HFF-Myc (cell line): ENCODE measurements around the gene RPRD1B.
"Not testable (repeated sequence)": the region's sequence is repeated elsewhere in the genome, so short reads cannot be mapped to it uniquely, and the experiment has no call there.

Experiments used
- DNase-seq: peaks from one replicate; pipeline ENCODE4 v3.0.0-alpha.2; 2011; ENCODE audit warnings: low read depth; ENCODE audit errors: extremely low read depth
- H3K4me3 ChIP-seq: replicated peaks from 2 replicates; pipeline ENCODE4 v1.5.1; 2011; ENCODE audit warnings: low read depth, mild to moderate bottlenecking, control low read depth, low read length
- TF ChIP-seq, protein P1 (sequence below): IDR thresholded peaks from 2 replicates; pipeline ENCODE4 v1.5.1; 2012; ENCODE audit warnings: mild to moderate bottlenecking, low read depth, low read length, control low read depth; ENCODE audit errors: missing control alignments

The RPRD1B gene

GRCh38 chr20:38001981-38002380 lies 31.6 kb upstream of the RPRD1B start:
- no peak overlapping the region for H3K4me3 ChIP-seq
- DNase-seq, result no peak
- TF ChIP-seq, protein P1, sequence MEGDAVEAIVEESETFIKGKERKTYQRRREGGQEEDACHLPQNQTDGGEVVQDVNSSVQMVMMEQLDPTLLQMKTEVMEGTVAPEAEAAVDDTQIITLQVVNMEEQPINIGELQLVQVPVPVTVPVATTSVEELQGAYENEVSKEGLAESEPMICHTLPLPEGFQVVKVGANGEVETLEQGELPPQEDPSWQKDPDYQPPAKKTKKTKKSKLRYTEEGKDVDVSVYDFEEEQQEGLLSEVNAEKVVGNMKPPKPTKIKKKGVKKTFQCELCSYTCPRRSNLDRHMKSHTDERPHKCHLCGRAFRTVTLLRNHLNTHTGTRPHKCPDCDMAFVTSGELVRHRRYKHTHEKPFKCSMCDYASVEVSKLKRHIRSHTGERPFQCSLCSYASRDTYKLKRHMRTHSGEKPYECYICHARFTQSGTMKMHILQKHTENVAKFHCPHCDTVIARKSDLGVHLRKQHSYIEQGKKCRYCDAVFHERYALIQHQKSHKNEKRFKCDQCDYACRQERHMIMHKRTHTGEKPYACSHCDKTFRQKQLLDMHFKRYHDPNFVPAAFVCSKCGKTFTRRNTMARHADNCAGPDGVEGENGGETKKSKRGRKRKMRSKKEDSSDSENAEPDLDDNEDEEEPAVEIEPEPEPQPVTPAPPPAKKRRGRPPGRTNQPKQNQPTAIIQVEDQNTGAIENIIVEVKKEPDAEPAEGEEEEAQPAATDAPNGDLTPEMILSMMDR, result no peak

DNA sequence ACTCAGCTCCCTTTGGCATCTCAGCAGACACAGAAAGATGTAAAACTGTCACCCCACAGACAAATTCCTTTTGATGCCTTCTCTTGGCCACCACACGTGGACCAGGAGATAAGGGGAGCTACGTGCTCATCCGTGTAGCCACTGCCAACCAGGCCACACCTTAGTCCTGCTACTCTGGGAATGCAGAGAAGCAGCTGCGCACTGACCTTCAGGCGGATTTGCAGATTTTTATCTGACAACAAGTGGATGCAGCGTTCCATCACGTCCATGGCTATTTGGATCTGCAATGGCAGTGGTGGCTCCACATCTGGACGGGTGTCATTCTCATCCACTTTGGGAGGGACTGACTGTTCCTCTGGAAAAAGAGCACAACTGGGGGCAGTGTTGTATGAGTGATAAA lies 31.1 kb upstream of the RPRD1B start:
- TF ChIP-seq, protein P1, result no peak
- H3K4me3 ChIP-seq, result no peak overlapping the region
- no peak for DNase-seq

GRCh38 chr20:38004416-38004815 lies 29.1 kb upstream of the RPRD1B start:
- DNase-seq, result no peak
- no peak overlapping the region for H3K4me3 ChIP-seq
- TF ChIP-seq, protein P1, result no peak

DNA sequence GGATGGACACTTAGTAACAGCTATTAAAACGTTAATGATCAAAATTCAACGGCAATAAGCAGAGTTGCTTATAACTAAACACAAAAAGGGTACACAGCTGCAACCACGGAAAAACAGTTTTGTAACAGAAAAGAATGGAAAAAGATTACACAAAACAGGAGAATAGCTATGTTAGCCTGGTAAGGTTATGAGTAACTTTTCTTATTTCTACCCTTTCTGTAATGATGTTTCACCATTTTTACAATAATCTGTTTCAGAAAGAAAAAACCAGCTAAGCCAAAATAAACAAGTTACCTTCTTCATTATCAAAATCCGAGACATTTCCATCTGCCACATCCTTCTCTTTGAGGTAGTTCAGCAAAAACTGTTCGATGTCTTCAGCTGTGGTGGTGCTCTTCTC lies 27.6 kb upstream of the RPRD1B start:
- no peak overlapping the region for H3K4me3 ChIP-seq
- TF ChIP-seq, protein P1, result no peak
- no peak for DNase-seq

- TF ChIP-seq, protein P1, result no peak
- DNase-seq, result no peak
- no peak overlapping the region for H3K4me3 ChIP-seq
These were observed 26.0 kb upstream of the RPRD1B start for GRCh38 chr20:38007526-38007925.

- TF ChIP-seq, protein P1, result no peak
- no peak for DNase-seq
- no peak overlapping the region for H3K4me3 ChIP-seq
These were observed 25.2 kb upstream of the RPRD1B start for GRCh38 chr20:38008233-38008944.

- H3K4me3 ChIP-seq, DNase-seq: not testable (repeated sequence)
These were observed 24.1 kb upstream of the RPRD1B start for GRCh38 chr20:38009416-38009815.
